IMR-90 (cell line): ENCODE measurements around the gene GOLGA5. TPM values are rescaled to one million over a fixed set of nuclear protein-coding genes. Genes with fewer than 3 reads are reported as not detected.
"Not testable (repeated sequence)": the region's sequence is repeated elsewhere in the genome, so short reads cannot be mapped to it uniquely, and the experiment has no call there.

Source experiments
- ATAC-seq: fragments of 200-7000 bp; cut with Tn5 transposase; 2 replicates; pipeline ENCODE4 v1.9.1; 2020; ENCODE audit warnings: low read depth, mild to moderate bottlenecking, moderate library complexity
- BruUV-seq: library from RNA; stranded (reverse); fragments of 400-500 nt; replicated peaks from 2 replicates; lab custom pipeline; 2021; lab: Mats Ljungman, UMichigan
- CTCF ChIA-PET: fragments of 300-600 bp; formaldehyde crosslinking; extraction: SDS; loops from one replicate; lab custom pipeline; 2021; ENCODE audit warnings: antibody characterized with exemption; lab: Yijun Ruan, JAX
- POLR2A ChIA-PET: fragments of 300-600 bp; sonication (Branson Sonifier 250); formaldehyde crosslinking; loops from one replicate; lab custom pipeline; 2022; ENCODE audit warnings: antibody characterized with exemption; ENCODE audit not compliant: unreplicated experiment; lab: Charles Lee
- DNase-seq: peaks from one replicate; pipeline ENCODE4 v3.0.0; 2013
- H2AFZ ChIP-seq: replicated peaks from 2 replicates; pipeline ENCODE3; 2013; ENCODE audit warnings: low read length, mild to moderate bottlenecking; ENCODE audit not compliant: poor library complexity
- H2AK5ac ChIP-seq: 2 replicates; pipeline ENCODE4 v1.6.1; 2013; ENCODE audit warnings: low read depth, low read length, inconsistent platforms
- H2AK9ac ChIP-seq: replicated peaks from 2 replicates; pipeline ENCODE3; 2013; ENCODE audit warnings: mild to moderate bottlenecking, low read depth, low read length, moderate library complexity; ENCODE audit not compliant: poor library complexity
- H2BK120ac ChIP-seq: 2 replicates; pipeline ENCODE4 v1.6.1; 2013; ENCODE audit warnings: low read depth, low read length, inconsistent platforms
- H2BK15ac ChIP-seq: 3 replicates; pipeline ENCODE4 v1.6.1; 2013; ENCODE audit warnings: low read depth, low read length, inconsistent platforms
- H2BK20ac ChIP-seq: 2 replicates; pipeline ENCODE4 v1.6.1; 2013; ENCODE audit warnings: low read depth, mild to moderate bottlenecking, inconsistent platforms, low read length, moderate library complexity
- H2BK5ac ChIP-seq: 2 replicates; pipeline ENCODE4 v1.6.1; 2013; ENCODE audit warnings: mild to moderate bottlenecking, low read depth, low read length, inconsistent platforms; ENCODE audit not compliant: poor library complexity, severe bottlenecking
- H3K14ac ChIP-seq: replicated peaks from 2 replicates; pipeline ENCODE4 v1.6.1; 2013; ENCODE audit warnings: low read depth, low read length, inconsistent platforms
- H3K18ac ChIP-seq: 2 replicates; pipeline ENCODE4 v1.6.1; 2013; ENCODE audit warnings: low read depth, low read length, control low read depth
- H3K23ac ChIP-seq: 2 replicates; pipeline ENCODE4 v1.6.1; 2013; ENCODE audit warnings: low read depth, low read length, inconsistent platforms
- H3K27ac ChIP-seq: 2 replicates; pipeline ENCODE4 v1.5.1; 2013; ENCODE audit warnings: mild to moderate bottlenecking, control low read depth, low read length; ENCODE audit not compliant: insufficient read depth
- H3K27me3 ChIP-seq: 2 replicates; pipeline ENCODE4 v1.6.1; 2013; ENCODE audit warnings: low read length; ENCODE audit not compliant: control insufficient read depth, insufficient read depth
- H3K36me3 ChIP-seq: 2 replicates; pipeline ENCODE4 v1.6.1; 2013; ENCODE audit warnings: low read length, mixed read lengths; ENCODE audit not compliant: control insufficient read depth, insufficient read depth
- H3K4ac ChIP-seq: 2 replicates; pipeline ENCODE4 v1.6.1; 2013; ENCODE audit warnings: low read depth, low read length, inconsistent platforms
- H3K4me1 ChIP-seq: 2 replicates; pipeline ENCODE4 v1.6.1; 2013; ENCODE audit warnings: low read length, mixed read lengths; ENCODE audit not compliant: control insufficient read depth, insufficient read depth
- H3K4me2 ChIP-seq: 2 replicates; pipeline ENCODE4 v1.6.1; 2013; ENCODE audit warnings: low read depth, mild to moderate bottlenecking, control low read depth, low read length, moderate library complexity
- H3K4me3 ChIP-seq: 2 replicates; pipeline ENCODE4 v1.5.1; 2013; ENCODE audit warnings: low read depth, mild to moderate bottlenecking, control low read depth, low read length, moderate library complexity; ENCODE audit not compliant: insufficient read depth
- H3K56ac ChIP-seq: 2 replicates; pipeline ENCODE4 v1.6.1; 2013; ENCODE audit warnings: low read length, inconsistent platforms; ENCODE audit not compliant: insufficient read depth; ENCODE audit errors: extremely low read depth
- H3K79me1 ChIP-seq, 2 experiments: 2 replicates each; pipeline ENCODE4 v1.6.1; 2013; ENCODE audit warnings: low read length in 2 of 2, inconsistent platforms in 1 of 2, low read depth in 1 of 2
- H3K9ac ChIP-seq: 2 replicates; pipeline ENCODE4 v1.6.1; 2013; ENCODE audit warnings: low read depth, low read length, control low read depth
- H3K9me1 ChIP-seq: 2 replicates; pipeline ENCODE4 v1.6.1; 2013; ENCODE audit warnings: low read length, inconsistent platforms; ENCODE audit not compliant: insufficient read depth
- H3K9me3 ChIP-seq: 2 replicates; pipeline ENCODE4 v1.6.1; 2013; ENCODE audit warnings: low read length; ENCODE audit not compliant: control insufficient read depth, insufficient read depth
- H4K20me1 ChIP-seq: 2 replicates; pipeline ENCODE4 v1.6.1; 2013; ENCODE audit warnings: low read length, inconsistent platforms; ENCODE audit not compliant: insufficient read depth
- H4K5ac ChIP-seq: 2 replicates; pipeline ENCODE4 v1.6.1; 2013; ENCODE audit warnings: mild to moderate bottlenecking, low read depth, low read length, control low read depth
- H4K8ac ChIP-seq, 2 experiments: 2 replicates each; pipeline ENCODE4 v1.6.1; 2013; ENCODE audit warnings: low read depth in 2 of 2, low read length in 2 of 2, control low read depth in 1 of 2, inconsistent platforms in 1 of 2
- H4K91ac ChIP-seq: 2 replicates; pipeline ENCODE4 v1.6.1; 2013; ENCODE audit warnings: low read depth, low read length, inconsistent platforms; ENCODE audit not compliant: insufficient read depth
- USF2 ChIP-seq: fragments of 150-350 bp; IDR thresholded peaks from 2 replicates; pipeline ENCODE4 v1.6.1; 2017; ENCODE audit warnings: mild to moderate bottlenecking, antibody characterized with exemption, low read length, low read depth
- WGBS, 2 experiments: methylation state at CpG; one replicate each; pipeline versions ENCODE4 v1.1.5 to v1.1.7; 2013; ENCODE audit warnings: missing lambda C conversion rate in 2 of 2; ENCODE audit not compliant: insufficient read length in 1 of 2; ENCODE audit errors: extremely low coverage in 2 of 2; 5-methylcytosine and 5-hydroxymethylcytosine counted together
- dilution Hi-C: fragments of 300-500 bp; cut with HindIII; formaldehyde crosslinking; loops from one replicate; pipeline ENCODE4 v1.14.3; 2018; ENCODE audit warnings: low sequenced_read_pairs; ENCODE audit not compliant: unreplicated experiment
- in situ Hi-C: fragments of 300-500 bp; cut with MboI; formaldehyde crosslinking; loops from 3 replicates; pipeline ENCODE4 v1.14.3; 2019; ENCODE audit warnings: low sequenced_read_pairs, inconsistent platforms, mixed read lengths
- intact Hi-C: fragments of 100-400 bp; cut with micrococcal nuclease; formaldehyde crosslinking; loops from 2 replicates; pipeline ENCODE4 v1.10.0; 2022
- polyA plus RNA-seq, 3 experiments: library from polyadenylated mRNA; depleted of rRNA; stranded (reverse); fragments of >200 nt; gene quantifications; 2 replicates each; pipeline ENCODE4 v1.2.3, GENCODE V29; 2012; ENCODE audit warnings: low replicate concordance in 1 of 3
- total RNA-seq: library from RNA; depleted of rRNA; stranded (reverse); fragments of >200 nt; gene quantifications from 2 replicates; pipeline ENCODE4 v1.2.3, GENCODE V29; 2012

GOLGA5 gene
- total and polyA plus RNA-seq, 2 of the 4 experiments (the other 2 are of a cell fraction) = 35.0 to 59.5 TPM

GRCh38 chr14:92774572-92774971, 19.5 kb upstream of the GOLGA5 start:
- DNase-seq (no peak), ATAC-seq (no peak)
- no peak overlapping the region for H3K18ac ChIP-seq
- no peaks in the 10 kb centered on the region for H3K9me1 ChIP-seq
- no TSS peak for BruUV-seq
- no peak overlapping the region for H2AFZ ChIP-seq
- H4K20me1 ChIP-seq = no peaks in the 10 kb centered on the region
- WGBS, 2 experiments = no CpG with 5 or more reads among the region's 8 CpGs
- intact Hi-C loops = no loop called here
- CTCF ChIA-PET = no interaction called here
- H3K4ac ChIP-seq = no peak overlapping the region
- no peak overlapping the region for H2BK15ac ChIP-seq
- H3K4me3 ChIP-seq = no peak overlapping the region
- no peak overlapping the region for H4K5ac ChIP-seq
- no peak overlapping the region for H3K56ac ChIP-seq
- H3K36me3 ChIP-seq = no peaks in the 10 kb centered on the region
- no peak overlapping the region for H2AK9ac ChIP-seq
- no peaks in the 10 kb centered on the region for H3K9me3 ChIP-seq
- H4K8ac ChIP-seq = no peak overlapping the region
- no peak overlapping the region for H2AK5ac ChIP-seq
- no peak overlapping the region for H3K14ac ChIP-seq
- H3K23ac ChIP-seq = no peak overlapping the region
- H3K4me1 ChIP-seq = no peaks in the 10 kb centered on the region
- H2BK20ac ChIP-seq = no peak overlapping the region
- H3K27me3 ChIP-seq = peaks cover 11% of the 10 kb centered on the region
- in situ Hi-C loops = no loop called here
- no peak overlapping the region for H3K4me2 ChIP-seq
- POLR2A ChIA-PET = no interaction called here
- H3K79me1 ChIP-seq = no peaks in the 10 kb centered on the region
- no peak overlapping the region for H3K27ac ChIP-seq
- no peak overlapping the region for H3K9ac ChIP-seq
- H4K91ac ChIP-seq = no peak overlapping the region
- no peak overlapping the region for H2BK5ac ChIP-seq
- no peak for TF ChIP-seq USF2
- dilution Hi-C loops = no loop called here
- H2BK120ac ChIP-seq = no peak overlapping the region

GRCh38 chr14:92775292-92775691, 18.8 kb upstream of the GOLGA5 start:
- in situ Hi-C loops, H4K5ac ChIP-seq, BruUV-seq, H3K4me2 ChIP-seq, H2AK5ac ChIP-seq, H3K23ac ChIP-seq, H2BK5ac ChIP-seq, H3K4me1 ChIP-seq, CTCF ChIA-PET, H3K4ac ChIP-seq, POLR2A ChIA-PET, H3K79me1 ChIP-seq, H4K20me1 ChIP-seq, dilution Hi-C loops, H2AK9ac ChIP-seq, H3K56ac ChIP-seq, H3K9me3 ChIP-seq, H3K4me3 ChIP-seq, DNase-seq, H3K36me3 ChIP-seq, H3K27ac ChIP-seq, H2BK120ac ChIP-seq, intact Hi-C loops, H3K18ac ChIP-seq, H3K9ac ChIP-seq, H2BK15ac ChIP-seq, H4K91ac ChIP-seq, ATAC-seq, H2AFZ ChIP-seq, H2BK20ac ChIP-seq, H4K8ac ChIP-seq, H3K14ac ChIP-seq, H3K9me1 ChIP-seq: not testable (repeated sequence)
- WGBS, 2 experiments = no CpG with 5 or more reads among the region's 2 CpGs
- peaks cover 11% of the 10 kb centered on the region for H3K27me3 ChIP-seq
